Upper lobe of left lung (tissue), 6 donors: Measurements from ENCODE around the gene APIP. TPM values are rescaled to one million over a fixed set of nuclear protein-coding genes. Genes with fewer than 3 reads are reported as not detected.

Source experiments
- ATAC-seq, 2 donors: fragments of 200-7000 bp; cut with Tn5 transposase; one replicate each; pipeline ENCODE4 v1.9.1; 2022; ENCODE audit warnings: mild to moderate bottlenecking in 2 of 2, moderate library complexity in 2 of 2; ENCODE audit not compliant: low FRiP score in 2 of 2
- DNase-seq, 2 donors: peaks; one replicate each; pipeline ENCODE4 v3.0.0-alpha.2; 2019 to 2020
- H3K27ac ChIP-seq, 4 donors: fragments of 200-600 bp; sonication (generic); one replicate each; pipeline ENCODE4 v1.5.1; 2016 to 2019
- H3K27me3 ChIP-seq, 4 donors: fragments of 200-600 bp; sonication (generic); one replicate each; pipeline ENCODE4 v1.5.1; 2017 to 2019
- H3K36me3 ChIP-seq, 4 donors: fragments of 200-600 bp; sonication (generic); one replicate each; pipeline ENCODE4 v1.5.1; 2016 to 2019
- H3K4me1 ChIP-seq, 4 donors: fragments of 200-600 bp; sonication (generic); one replicate each; pipeline ENCODE4 v1.5.1; 2018 to 2019
- H3K4me3 ChIP-seq, 4 donors: fragments of 200-600 bp; sonication (generic); one replicate each; pipeline ENCODE4 v1.5.1; 2017 to 2019; ENCODE audit warnings: mild to moderate bottlenecking in 2 of 4, moderate library complexity in 1 of 4
- H3K9me3 ChIP-seq, 4 donors: fragments of 200-600 bp; sonication (generic); one replicate each; pipeline ENCODE4 v1.5.1; 2018 to 2019
- CTCF ChIP-seq, 6 experiments: fragments of 450-650 bp in 4 of 6; fragments of 200-600 bp in 2 of 6; sonication (generic) in 2 of 6; IDR thresholded peaks; one replicate each; pipeline ENCODE4 v1.5.1; 2016 to 2019; ENCODE audit warnings: antibody characterized with exemption in 6 of 6
- EP300 ChIP-seq, 4 donors: sonication (generic); formaldehyde crosslinking; IDR thresholded peaks; one replicate each; pipeline ENCODE4 v1.5.1; 2017; ENCODE audit warnings: antibody characterized with exemption in 4 of 4, control low read depth in 2 of 4
- POLR2A ChIP-seq, 4 donors: fragments of 450-650 bp; IDR thresholded peaks; one replicate each; pipeline ENCODE4 v1.5.1; 2016 to 2017; ENCODE audit warnings: antibody characterized with exemption in 4 of 4, mild to moderate bottlenecking in 2 of 4
- POLR2AphosphoS5 ChIP-seq, 2 donors: sonication (generic); formaldehyde crosslinking; IDR thresholded peaks; one replicate each; pipeline ENCODE4 v1.5.1; 2017; ENCODE audit warnings: antibody characterized with exemption in 2 of 2
- WGBS, 2 donors: methylation state at CpG; one replicate each; pipeline ENCODE4 v1.1.5; 2017 to 2018; 5-methylcytosine and 5-hydroxymethylcytosine counted together
- total RNA-seq, 6 donors: library from RNA; depleted of rRNA in 4 of 6; stranded (reverse); fragments of >200 nt in 4 of 6; gene quantifications; one replicate each; pipeline versions ENCODE4 v1.1.0 to v1.2.1, GENCODE V29; 2016 to 2021
- donor health status: DM: no; HTN: no; CAD: no; lungs with moderate emphysema.
- donor health status: DM: no; HTN: yes; CAD: no; lungs with severe emphysema.

The APIP gene
- total RNA-seq, 6 donors from 2014 or later: 4.2 to 47.4 (median 26.8) TPM

DNA sequence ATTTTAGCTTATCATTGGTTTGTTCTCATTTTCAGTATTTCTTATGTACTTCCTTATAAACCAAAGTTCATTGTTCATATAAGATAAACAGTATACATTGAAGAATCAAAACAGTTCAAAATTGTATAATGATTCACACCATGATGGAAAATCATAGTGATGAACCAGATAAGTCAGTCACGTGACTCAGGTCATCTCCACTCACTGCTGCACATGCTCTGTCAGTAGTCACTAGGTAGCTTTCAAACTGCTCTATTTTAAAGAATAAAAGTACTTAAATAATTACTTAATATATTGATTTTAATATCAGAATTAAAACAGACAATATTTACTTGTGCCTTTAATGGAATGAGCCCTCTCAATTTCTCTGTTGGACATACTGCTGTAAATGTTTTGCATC lies 37.8 kb upstream of the APIP start:
- 74 to 75% methylated on average over 1 of the region's 1 CpG for whole genome bisulfite sequencing, 2 donors
- Histone ChIP-seq H3K27me3 (no peaks in the 10 kb centered on the region), H3K9me3 (no peaks in the 10 kb centered on the region), H3K27ac (no peak overlapping the region), H3K4me3 (no peak overlapping the region), H3K36me3 (peaks cover 0 to 6% (median under 1%) of the 10 kb centered on the region in 4 donors), H3K4me1 (peaks cover 0 to 9% (median 0%) of the 10 kb centered on the region in 4 donors)
- DNase-seq: no peak
- no peak for TF ChIP-seq POLR2AphosphoS5 (IDR thresholded peaks at IDR 0.05)
- no peak for ATAC-seq

- no peak overlapping the region for H3K27ac ChIP-seq
- no peaks in the 10 kb centered on the region for H3K4me1 ChIP-seq
- H3K9me3 ChIP-seq: no peaks in the 10 kb centered on the region
- no peaks in the 10 kb centered on the region for H3K27me3 ChIP-seq
- peaks cover 0 to 4% (median 0%) of the 10 kb centered on the region in 4 donors for H3K36me3 ChIP-seq
- no peak for ATAC-seq
- no peak overlapping the region for H3K4me3 ChIP-seq
- TF ChIP-seq POLR2A (IDR thresholded peaks at IDR 0.05) (no peak), POLR2AphosphoS5 (IDR thresholded peaks at IDR 0.05) (no peak), CTCF (IDR thresholded peaks at IDR 0.05) (no peak), EP300 (IDR thresholded peaks at IDR 0.05) (no peak)
- no peak for DNase-seq
These were observed 32.5 kb upstream of the APIP start for GRCh38 chr11:34948696-34949095.

GRCh38 chr11:34944692-34945091 lies 28.5 kb upstream of the APIP start:
- H3K27me3 ChIP-seq: no peaks in the 10 kb centered on the region
- ATAC-seq (no peak), DNase-seq (no peak)
- 96 to 100% methylated on average over 1 of the region's 1 CpG for WGBS, 2 donors
- no peak overlapping the region for H3K27ac ChIP-seq
- H3K4me3 ChIP-seq: no peak overlapping the region
- H3K4me1 ChIP-seq: no peaks in the 10 kb centered on the region
- TF ChIP-seq EP300 (IDR thresholded peaks at IDR 0.05) (no peak), CTCF (IDR thresholded peaks at IDR 0.05) (no peak), POLR2A (IDR thresholded peaks at IDR 0.05) (no peak), POLR2AphosphoS5 (IDR thresholded peaks at IDR 0.05) (no peak)
- no peaks in the 10 kb centered on the region for H3K9me3 ChIP-seq
- peaks cover 0 to 6% (median 2%) of the 10 kb centered on the region in 4 donors for H3K36me3 ChIP-seq

DNA sequence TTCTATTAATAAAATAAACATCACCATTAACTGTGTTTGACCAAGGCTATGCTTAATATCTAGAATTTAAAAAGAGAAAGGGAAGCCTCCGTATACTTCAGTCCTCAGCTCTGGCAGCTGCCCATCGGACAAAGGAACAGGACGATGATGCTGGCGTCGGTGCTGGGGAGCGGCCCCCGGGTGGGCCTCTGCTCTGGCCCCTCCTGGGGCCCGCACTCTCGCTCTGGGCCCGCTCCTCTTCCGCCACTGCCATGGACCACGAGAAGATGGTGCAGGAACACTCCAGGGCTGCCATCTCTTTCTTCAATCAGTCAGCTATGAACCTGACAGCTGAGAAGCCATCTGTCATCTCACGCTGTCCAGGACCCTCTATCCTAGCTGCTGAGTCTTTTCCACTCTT lies 25.5 kb upstream of the APIP start:
- WGBS, 2 donors: 94 to 98% methylated on average over 13 of the region's 13 CpGs
- DNase-seq: peak in 1 of 2 donors; percentile 47
- no peaks in the 10 kb centered on the region for H3K9me3 ChIP-seq
- ATAC-seq: peak in 1 of 2 donors; percentile 26
- peaks cover 0 to 6% (median 0%) of the 10 kb centered on the region in 4 donors for H3K36me3 ChIP-seq
- H3K27me3 ChIP-seq: no peaks in the 10 kb centered on the region
- H3K4me1 ChIP-seq: no peaks in the 10 kb centered on the region
- no peak overlapping the region for H3K27ac ChIP-seq
- no peak overlapping the region for H3K4me3 ChIP-seq
- TF ChIP-seq EP300 (IDR thresholded peaks at IDR 0.05) (no peak), CTCF (IDR thresholded peaks at IDR 0.05) (no peak), POLR2A (IDR thresholded peaks at IDR 0.05) (no peak), POLR2AphosphoS5 (IDR thresholded peaks at IDR 0.05) (no peak)

DNA sequence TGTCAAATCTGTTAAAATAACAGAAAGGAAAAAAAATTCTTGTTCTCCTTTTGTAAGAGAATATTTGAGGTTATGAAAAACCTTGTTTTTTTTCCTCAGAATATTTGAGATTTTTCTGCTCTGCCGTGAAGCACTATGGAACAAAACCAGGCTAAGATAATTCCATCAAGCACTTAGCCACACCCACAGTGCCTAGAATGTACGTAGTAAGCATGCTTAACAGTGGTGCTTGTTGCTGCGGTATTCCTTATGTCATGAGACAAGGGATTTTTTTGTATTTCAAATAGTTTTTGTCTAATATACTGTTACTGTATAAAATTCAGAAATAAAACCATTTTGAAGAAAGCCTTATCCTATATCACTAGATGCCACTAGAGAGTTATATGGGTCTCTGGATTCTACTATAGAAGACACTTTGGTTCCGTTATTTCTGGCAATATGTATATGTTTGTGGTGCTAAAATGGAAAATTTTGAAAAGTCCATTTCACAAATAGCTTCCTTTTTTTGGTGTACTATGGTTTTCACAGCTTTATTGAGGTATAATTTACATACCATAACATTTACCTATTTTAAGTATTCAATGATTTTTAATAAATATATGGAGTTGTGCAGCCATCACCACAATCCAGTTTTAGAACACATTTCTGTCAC lies 24.0 kb upstream of the APIP start:
- ATAC-seq (no peak), DNase-seq (no peak)
- H3K27me3 ChIP-seq: no peaks in the 10 kb centered on the region
- H3K4me3 ChIP-seq: no peak overlapping the region
- TF ChIP-seq POLR2A (IDR thresholded peaks at IDR 0.05) (no peak), CTCF (IDR thresholded peaks at IDR 0.05) (no peak), EP300 (IDR thresholded peaks at IDR 0.05) (no peak), POLR2AphosphoS5 (IDR thresholded peaks at IDR 0.05) (no peak)
- peaks cover 0 to 6% (median 0%) of the 10 kb centered on the region in 4 donors for H3K36me3 ChIP-seq
- H3K4me1 ChIP-seq: no peaks in the 10 kb centered on the region
- no peak overlapping the region for H3K27ac ChIP-seq
- no peaks in the 10 kb centered on the region for H3K9me3 ChIP-seq
- WGBS, 2 donors: 58 to 70% methylated on average over 4 of the region's 4 CpGs
